NCI-H345 treated with DMSO at 0.1 percent for 48 hours (cell line): ENCODE results near the gene GPR158.
"Not testable (repeated sequence)": the region's sequence is repeated elsewhere in the genome, so short reads cannot be mapped to it uniquely, and the experiment has no call there.

Experiments used
- DNase-seq: peaks from one replicate; lab custom pipeline; 2025; ENCODE audit not compliant: unreplicated experiment; lab: John Stamatoyannopoulos, UW

GPR158 gene

GRCh38 chr10:25294032-25294926 lies 119.5 kb downstream of the GPR158 start:
- DNase-seq: no peak

GRCh38 chr10:25296324-25296723 lies 121.5 kb downstream of the GPR158 start:
- DNase-seq: no peak

GRCh38 chr10:25297466-25297865 lies 122.7 kb downstream of the GPR158 start:
- no peak for DNase-seq

- DNase-seq: no peak
Measured at GRCh38 chr10:25300073-25300472, 125.3 kb downstream of the GPR158 start.

- no peak for DNase-seq
Measured at GRCh38 chr10:25304606-25305005, 129.8 kb downstream of the GPR158 start.

GRCh38 chr10:25306386-25306785 lies 131.6 kb downstream of the GPR158 start:
- no peak for DNase-seq

- no peak for DNase-seq
Measured at GRCh38 chr10:25308278-25308677, 133.5 kb downstream of the GPR158 start.

GRCh38 chr10:25317596-25318211 lies 142.9 kb downstream of the GPR158 start:
- DNase-seq: not testable (repeated sequence)

GRCh38 chr10:25327273-25327672 lies 152.5 kb downstream of the GPR158 start:
- DNase-seq: no peak

GRCh38 chr10:25328361-25328760 lies 153.6 kb downstream of the GPR158 start:
- DNase-seq: no peak

GRCh38 chr10:25329587-25329986 lies 154.8 kb downstream of the GPR158 start:
- not testable (repeated sequence) for DNase-seq

- DNase-seq: no peak
Measured at GRCh38 chr10:25334445-25334844, 159.6 kb downstream of the GPR158 start.

- DNase-seq: no peak
Measured at GRCh38 chr10:25336330-25336729, 161.5 kb downstream of the GPR158 start.

GRCh38 chr10:25338271-25338670 lies 163.5 kb downstream of the GPR158 start:
- no peak for DNase-seq

- no peak for DNase-seq
Measured at GRCh38 chr10:25339966-25340365, 165.2 kb downstream of the GPR158 start.

GRCh38 chr10:25349520-25349919 lies 174.7 kb downstream of the GPR158 start:
- no peak for DNase-seq

GRCh38 chr10:25356609-25357008 lies 181.8 kb downstream of the GPR158 start:
- DNase-seq: no peak

GRCh38 chr10:25357269-25357668 lies 182.5 kb downstream of the GPR158 start:
- no peak for DNase-seq

- DNase-seq: no peak
Measured at GRCh38 chr10:25382029-25382810, 207.4 kb downstream of the GPR158 start.

GRCh38 chr10:25382901-25383300 lies 208.1 kb downstream of the GPR158 start:
- DNase-seq: not testable (repeated sequence)

- DNase-seq: no peak
Measured at GRCh38 chr10:25383686-25384085, 208.9 kb downstream of the GPR158 start.

- DNase-seq: no peak
Measured at GRCh38 chr10:25384618-25385017, 209.8 kb downstream of the GPR158 start.
